ENCODE measurements around the gene ANO10.

DNA sequence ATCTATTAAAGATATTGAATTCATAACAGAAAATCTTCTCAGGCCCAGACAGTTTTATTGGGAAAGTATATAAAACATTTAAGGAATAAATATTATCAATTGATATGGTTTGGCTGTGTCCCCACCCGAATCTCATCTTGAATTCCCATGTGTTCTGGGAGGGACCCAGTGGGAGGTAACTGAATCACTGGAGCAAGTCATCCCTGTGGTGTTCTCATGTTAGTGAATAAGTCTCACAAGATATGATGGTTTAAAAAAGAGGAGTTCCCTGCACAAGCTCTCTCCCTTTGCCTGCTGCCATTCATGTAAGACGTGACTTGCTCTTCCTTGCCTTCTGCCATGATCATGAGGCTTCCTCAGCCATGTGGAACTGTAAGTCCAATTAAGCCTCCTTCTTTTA is 160.5 kb downstream of the ANO10 start:
- TF ChIP-seq YY1 (IDR thresholded peaks at IDR 0.05; ENCODE audit: low read depth) (no peak), EP300 (IDR thresholded peaks at IDR 0.05; ENCODE audit: borderline replicate concordance) (no peak)
